Lower leg skin (tissue), 3 donors: ENCODE data around the gene JPH2.
"Not testable (repeated sequence)": the region's sequence is repeated elsewhere in the genome, so short reads cannot be mapped to it uniquely, and the experiment has no call there.

Source experiments
- CTCF ChIP-seq, 3 donors: fragments of 450-650 bp; IDR thresholded peaks; one replicate each; pipeline ENCODE4 v1.5.1; 2016; ENCODE audit warnings: antibody characterized with exemption in 3 of 3, mild to moderate bottlenecking in 3 of 3, moderate library complexity in 2 of 3
- POLR2A ChIP-seq, 2 donors: fragments of 450-650 bp; IDR thresholded peaks; one replicate each; pipeline ENCODE4 v1.6.1; 2016 to 2017; ENCODE audit warnings: antibody characterized with exemption in 2 of 2, mild to moderate bottlenecking in 1 of 2, moderate library complexity in 1 of 2

GRCh38 chr20:44191640-44192039, 4.7 kb upstream of the JPH2 start:
- TF ChIP-seq CTCF, POLR2A (IDR thresholded peaks at IDR 0.05): not testable (repeated sequence)
